Posterior cingulate gyrus (tissue), 11 donors: Measurements from ENCODE around the gene OR5AC2.

Source experiments
- DNase-seq, 10 donors: peaks; one replicate each; pipeline versions ENCODE4 v3.0.0 to v3.0.0-alpha.2; 2020 to 2021; ENCODE audit warnings: mixed read lengths in 3 of 10
- intact Hi-C: fragments of 100-400 bp; cut with DNase I; formaldehyde crosslinking; loops from one replicate; pipeline ENCODE4 v1.15.1; 2023

The OR5AC2 gene

DNA sequence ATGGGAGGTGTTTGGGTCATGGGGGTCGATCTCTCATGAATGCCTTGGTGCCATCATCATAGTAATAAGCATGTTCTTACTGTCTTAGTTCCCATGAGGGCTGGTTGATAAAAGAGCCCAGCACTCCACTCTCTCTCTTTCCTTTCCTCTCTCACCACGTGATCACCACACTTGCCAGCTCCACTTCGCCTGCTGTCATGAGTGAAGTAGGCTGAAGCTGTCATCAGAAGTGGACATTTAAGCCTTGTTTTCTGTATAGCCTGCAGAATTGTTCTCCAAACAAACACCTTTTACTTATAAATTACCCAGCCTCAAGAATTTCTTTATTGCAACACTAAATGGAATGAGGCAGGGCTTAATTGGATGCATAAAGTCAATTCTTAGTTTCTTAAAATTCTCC lies 49.7 kb downstream of the OR5AC2 start:
- intact Hi-C loops: no loop called here
- DNase-seq: no peak
